ENCODE results near the gene ERMP1. TPM values are rescaled to one million over a fixed set of nuclear protein-coding genes. Genes with fewer than 3 reads are reported as not detected.
"Not testable (repeated sequence)": the region's sequence is repeated elsewhere in the genome, so short reads cannot be mapped to it uniquely, and the experiment has no call there.

The ERMP1 gene
- total RNA-seq, 8 experiments from 2014 or later, result 3.9 to 12.2 (median 6.0) TPM

GRCh38 chr9:5783420-5783819 lies 49.5 kb downstream of the ERMP1 start:
- H3K4me1 ChIP-seq (replicated peaks in 1 of 2); H3K27ac ChIP-seq; in situ Hi-C loops (cut with MboI; ENCODE audit: low pct_unique_long_range_greater_than_20kb in 2 of 9, low sequenced_read_pairs in 9 of 9, unreplicated experiment in 9 of 9); H3K4me3 ChIP-seq; ATAC-seq (replicated peaks in 6 of 8): not testable (repeated sequence)
- whole genome bisulfite sequencing, 10 experiments, result 80 to 100% (median 94%) methylated on average over 1 to 2 of the region's 3 CpGs; no CpG with 5 or more reads in 3 of the 10 experiments

DNA sequence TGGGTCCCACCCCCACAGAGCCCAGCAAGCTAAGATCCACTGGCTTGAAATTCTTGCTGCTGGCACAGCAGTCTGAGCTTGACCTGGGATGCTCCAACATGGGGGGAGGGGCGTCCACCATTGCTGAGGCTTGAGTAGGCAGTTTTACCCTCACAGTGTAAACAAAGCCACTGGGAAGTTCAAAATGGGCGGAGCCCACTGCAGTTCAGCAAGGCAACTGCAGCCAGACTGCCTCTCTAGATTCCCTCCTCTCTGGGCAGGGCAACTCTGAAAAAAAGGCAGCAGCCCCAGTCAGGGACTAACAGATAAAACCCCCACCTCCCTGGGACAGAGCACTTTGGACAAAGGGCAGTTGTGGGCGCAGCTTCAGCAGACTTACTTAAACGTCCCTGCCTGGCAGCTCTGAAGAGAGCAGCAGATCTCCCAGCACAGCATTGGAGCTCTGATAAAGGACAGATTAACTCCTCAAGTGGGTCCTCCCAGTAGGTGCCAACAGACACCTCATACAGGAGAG lies 53.2 kb downstream of the ERMP1 start:
- ATAC-seq (replicated peaks in 6 of 8); in situ Hi-C loops (cut with MboI; ENCODE audit: low pct_unique_long_range_greater_than_20kb in 2 of 9, low sequenced_read_pairs in 9 of 9, unreplicated experiment in 9 of 9): not testable (repeated sequence)
- 100% methylated on average over 1 to 2 of the region's 4 CpGs; no CpG with 5 or more reads in 5 of the 10 experiments for WGBS, 10 experiments

GRCh38 chr9:5778805-5779204 lies 54.1 kb downstream of the ERMP1 start:
- no peaks in the 10 kb centered on the region for H3K4me1 ChIP-seq (replicated peaks in 1 of 2)
- no peak overlapping the region for H3K27ac ChIP-seq
- H3K4me3 ChIP-seq, result no peak overlapping the region
- no peak for ATAC-seq (replicated peaks in 6 of 8)
- in situ Hi-C loops (cut with MboI; ENCODE audit: low pct_unique_long_range_greater_than_20kb in 2 of 9, low sequenced_read_pairs in 9 of 9, unreplicated experiment in 9 of 9), result no loop called here
- WGBS, 10 experiments, result 80 to 100% (median 92%) methylated on average over 1 of the region's 1 CpG; no CpG with 5 or more reads in 6 of the 10 experiments

More for the DNA sequence above, 53.2 kb downstream of the ERMP1 start:
- not testable (repeated sequence) for H3K4me3 ChIP-seq; H3K4me1 ChIP-seq (replicated peaks in 1 of 2); H3K27ac ChIP-seq

DNA sequence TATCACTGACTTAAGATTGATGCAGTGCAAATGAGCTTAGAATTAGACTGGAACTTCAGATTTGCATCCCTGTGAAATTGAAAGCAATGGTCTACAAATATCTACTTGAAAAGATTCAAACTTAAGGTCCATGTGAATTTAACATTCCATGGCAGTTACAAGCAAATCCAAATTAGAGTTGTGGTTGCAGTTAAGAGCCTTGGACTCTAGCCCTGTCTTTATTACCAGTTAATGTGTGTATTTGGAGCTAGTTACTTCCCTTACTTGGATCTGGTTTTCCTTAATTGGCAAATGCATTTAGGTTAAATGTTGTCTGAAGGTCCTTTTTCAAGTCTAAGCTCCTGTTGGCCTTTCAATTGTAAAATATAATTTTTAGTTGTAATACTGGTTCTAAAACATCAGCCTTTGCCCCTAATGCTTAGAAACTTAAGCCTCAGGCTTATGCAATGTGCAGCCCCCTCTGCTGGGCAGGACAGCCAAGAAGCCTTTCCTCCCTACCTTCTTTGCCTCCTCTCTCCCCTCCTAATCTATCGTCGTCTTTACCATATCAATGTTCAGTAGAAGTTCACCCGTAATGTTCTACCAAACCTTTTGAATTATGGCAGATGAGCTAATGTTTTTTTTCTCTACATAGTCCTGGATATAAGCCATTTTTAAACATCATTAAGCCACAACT lies 59.5 kb downstream of the ERMP1 start:
- ATAC-seq (replicated peaks in 6 of 8), result no peak
- 80 to 100% (median 94%) methylated on average over 3 of the region's 3 CpGs; no CpG with 5 or more reads in 2 of the 10 experiments for WGBS, 10 experiments
- in situ Hi-C loops (cut with MboI; ENCODE audit: low pct_unique_long_range_greater_than_20kb in 2 of 9, low sequenced_read_pairs in 9 of 9, unreplicated experiment in 9 of 9), result no loop called here
- Histone ChIP-seq H3K27ac (no peak overlapping the region), H3K4me1 (replicated peaks in 1 of 2) (no peaks in the 10 kb centered on the region), H3K4me3 (no peak overlapping the region)

GRCh38 chr9:5767968-5768932 lies 64.7 kb downstream of the ERMP1 start:
- Histone ChIP-seq H3K4me3 (no peak overlapping the region), H3K4me1 (replicated peaks in 1 of 2) (no peaks in the 10 kb centered on the region), H3K27ac (no peak overlapping the region)
- in situ Hi-C loops (cut with MboI; ENCODE audit: low pct_unique_long_range_greater_than_20kb in 2 of 9, low sequenced_read_pairs in 9 of 9, unreplicated experiment in 9 of 9), result no loop called here
- no peak for ATAC-seq (replicated peaks in 6 of 8)
- WGBS, 10 experiments, result 90 to 100% (median 100%) methylated on average over 1 to 5 of the region's 5 CpGs; no CpG with 5 or more reads in 1 of the 10 experiments

- no peak overlapping the region for H3K27ac ChIP-seq
- no peaks in the 10 kb centered on the region for H3K4me1 ChIP-seq (replicated peaks in 1 of 2)
- no peak for ATAC-seq (replicated peaks in 6 of 8)
- WGBS, 10 experiments, result 13 to 100% (median 94%) methylated on average over 1 of the region's 1 CpG; no CpG with 5 or more reads in 4 of the 10 experiments
- in situ Hi-C loops (cut with MboI; ENCODE audit: low pct_unique_long_range_greater_than_20kb in 2 of 9, low sequenced_read_pairs in 9 of 9, unreplicated experiment in 9 of 9), result no loop called here
- H3K4me3 ChIP-seq, result no peak overlapping the region
Observed at GRCh38 chr9:5764130-5764868, 68.6 kb downstream of the ERMP1 start.

GRCh38 chr9:5762421-5762820 lies 70.5 kb downstream of the ERMP1 start:
- Histone ChIP-seq H3K27ac (no peak overlapping the region), H3K4me1 (replicated peaks in 1 of 2) (no peaks in the 10 kb centered on the region), H3K4me3 (no peak overlapping the region)
- in situ Hi-C loops (cut with MboI; ENCODE audit: low pct_unique_long_range_greater_than_20kb in 2 of 9, low sequenced_read_pairs in 9 of 9, unreplicated experiment in 9 of 9), result no loop called here
- no peak for ATAC-seq (replicated peaks in 6 of 8)
- 17 to 100% (median 91%) methylated on average over 1 to 4 of the region's 4 CpGs; no CpG with 5 or more reads in 2 of the 10 experiments for WGBS, 10 experiments

GRCh38 chr9:5760338-5760737 lies 72.6 kb downstream of the ERMP1 start:
- H3K4me1 ChIP-seq (replicated peaks in 1 of 2), result no peaks in the 10 kb centered on the region
- no peak overlapping the region for H3K27ac ChIP-seq
- in situ Hi-C loops (cut with MboI; ENCODE audit: low pct_unique_long_range_greater_than_20kb in 2 of 9, low sequenced_read_pairs in 9 of 9, unreplicated experiment in 9 of 9), result no loop called here
- no peak overlapping the region for H3K4me3 ChIP-seq
- ATAC-seq (replicated peaks in 6 of 8), result no peak
- WGBS, 10 experiments, result 64 to 100% (median 100%) methylated on average over 1 of the region's 1 CpG; no CpG with 5 or more reads in 4 of the 10 experiments

GRCh38 chr9:5756633-5757032 lies 76.3 kb downstream of the ERMP1 start:
- Histone ChIP-seq H3K27ac (no peak overlapping the region), H3K4me3 (no peak overlapping the region), H3K4me1 (replicated peaks in 1 of 2) (no peaks in the 10 kb centered on the region)
- WGBS, 10 experiments, result 67 to 100% (median 93%) methylated on average over 1 to 3 of the region's 3 CpGs; no CpG with 5 or more reads in 1 of the 10 experiments
- in situ Hi-C loops (cut with MboI; ENCODE audit: low pct_unique_long_range_greater_than_20kb in 2 of 9, low sequenced_read_pairs in 9 of 9, unreplicated experiment in 9 of 9), result no loop called here
- ATAC-seq (replicated peaks in 6 of 8), result no peak

DNA sequence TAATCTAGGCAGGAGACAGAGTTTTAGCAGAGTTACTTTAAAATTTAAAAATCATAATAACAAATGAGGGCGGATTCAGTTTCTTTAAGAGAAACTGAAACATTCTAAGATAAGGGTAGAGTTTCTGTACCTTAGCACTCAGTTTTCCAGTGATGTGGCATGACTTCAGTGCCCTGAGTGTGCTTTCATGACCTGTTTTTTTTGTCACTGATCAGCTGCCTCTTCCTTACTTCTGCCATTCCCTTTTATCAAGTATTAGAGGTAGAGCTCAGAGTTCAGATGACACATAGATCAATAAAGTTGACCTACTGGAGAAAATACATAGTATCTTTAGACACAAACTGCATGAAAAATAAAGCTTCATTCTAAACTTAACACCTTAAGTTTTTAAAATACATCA lies 82.3 kb downstream of the ERMP1 start:
- H3K27ac ChIP-seq, result no peak overlapping the region
- WGBS, 10 experiments, result 86 to 100% (median 100%) methylated on average over 1 of the region's 1 CpG; no CpG with 5 or more reads in 2 of the 10 experiments
- H3K4me1 ChIP-seq (replicated peaks in 1 of 2), result no peaks in the 10 kb centered on the region
- in situ Hi-C loops (cut with MboI; ENCODE audit: low pct_unique_long_range_greater_than_20kb in 2 of 9, low sequenced_read_pairs in 9 of 9, unreplicated experiment in 9 of 9), result no loop called here
- no peak overlapping the region for H3K4me3 ChIP-seq
- ATAC-seq (replicated peaks in 6 of 8), result no peak

GRCh38 chr9:5749306-5749705 lies 83.6 kb downstream of the ERMP1 start:
- Histone ChIP-seq H3K4me1 (replicated peaks in 1 of 2) (no peaks in the 10 kb centered on the region), H3K4me3 (no peak overlapping the region), H3K27ac (no peak overlapping the region)
- WGBS, 10 experiments, result 85 to 100% (median 98%) methylated on average over 2 to 4 of the region's 4 CpGs; no CpG with 5 or more reads in 1 of the 10 experiments
- in situ Hi-C loops (cut with MboI; ENCODE audit: low pct_unique_long_range_greater_than_20kb in 2 of 9, low sequenced_read_pairs in 9 of 9, unreplicated experiment in 9 of 9), result no loop called here
- no peak for ATAC-seq (replicated peaks in 6 of 8)

DNA sequence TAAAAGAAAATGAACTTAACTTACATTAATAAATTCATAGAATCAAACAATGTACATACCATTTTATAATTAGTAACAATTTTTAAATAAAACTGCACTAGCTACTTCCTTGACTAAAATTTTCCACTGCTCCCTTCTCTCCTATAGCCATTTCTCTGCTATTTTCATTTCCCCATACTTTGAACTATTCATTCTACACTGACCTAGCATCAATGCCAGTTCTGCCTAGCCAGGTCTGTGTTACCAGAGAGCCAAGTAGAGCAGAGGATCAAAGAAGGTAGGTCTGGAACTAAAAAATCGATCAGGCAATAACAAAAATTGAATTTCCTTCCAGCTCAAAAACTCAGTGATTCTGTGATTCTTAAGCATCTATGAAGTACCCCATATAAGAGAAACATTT lies 84.5 kb downstream of the ERMP1 start:
- WGBS, 10 experiments, result 86 to 100% (median 100%) methylated on average over 1 of the region's 1 CpG; no CpG with 5 or more reads in 3 of the 10 experiments
- in situ Hi-C loops (cut with MboI; ENCODE audit: low pct_unique_long_range_greater_than_20kb in 2 of 9, low sequenced_read_pairs in 9 of 9, unreplicated experiment in 9 of 9), result no loop called here
- no peaks in the 10 kb centered on the region for H3K4me1 ChIP-seq (replicated peaks in 1 of 2)
- ATAC-seq (replicated peaks in 6 of 8), result no peak
- H3K4me3 ChIP-seq, result no peak overlapping the region
- H3K27ac ChIP-seq, result no peak overlapping the region
